GM12873 (cell line): ENCODE measurements around the gene CHST11.

Experiments
- TF ChIP-seq, protein P1 (sequence below): IDR thresholded peaks from 2 replicates; pipeline ENCODE4 v1.5.1; 2012; ENCODE audit warnings: low read depth, mild to moderate bottlenecking, moderate library complexity, low read length, control low read depth; ENCODE audit not compliant: insufficient read depth; ENCODE audit errors: missing control alignments

CHST11 gene

DNA sequence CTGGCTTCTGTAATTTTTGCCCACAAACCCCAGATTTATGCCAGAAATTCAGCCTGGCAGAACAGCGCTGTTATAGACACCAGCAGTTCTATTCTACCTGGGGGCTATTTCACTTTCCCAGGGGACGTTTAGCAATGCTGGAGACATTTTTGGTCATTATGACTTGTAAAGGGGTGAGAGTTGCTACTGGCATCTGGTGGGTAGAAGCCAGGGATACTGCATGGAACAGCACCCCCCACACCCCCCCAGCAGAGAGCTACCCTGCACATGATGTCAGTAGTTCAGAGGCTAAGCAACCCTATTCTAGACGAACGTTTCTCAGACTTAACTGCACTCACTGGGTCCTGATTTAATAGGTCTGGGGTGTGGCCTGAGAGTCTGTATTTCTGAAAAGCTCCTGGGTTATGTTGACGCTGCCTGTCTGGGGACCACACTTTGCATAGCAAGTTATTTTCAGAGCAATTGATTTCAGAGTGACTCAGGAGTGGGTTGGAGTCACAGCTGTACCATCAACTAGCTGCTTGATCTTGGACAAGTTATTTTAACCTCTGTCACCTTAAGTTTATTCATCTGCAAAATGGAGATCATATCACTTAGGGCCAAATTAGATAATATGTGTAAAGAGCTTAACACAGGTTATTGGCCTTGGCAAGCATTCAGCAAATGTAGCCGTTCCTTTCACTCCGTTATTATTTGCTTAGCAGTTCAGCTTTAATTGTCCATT lies 48.5 kb downstream of the CHST11 start:
- TF ChIP-seq, protein P1, sequence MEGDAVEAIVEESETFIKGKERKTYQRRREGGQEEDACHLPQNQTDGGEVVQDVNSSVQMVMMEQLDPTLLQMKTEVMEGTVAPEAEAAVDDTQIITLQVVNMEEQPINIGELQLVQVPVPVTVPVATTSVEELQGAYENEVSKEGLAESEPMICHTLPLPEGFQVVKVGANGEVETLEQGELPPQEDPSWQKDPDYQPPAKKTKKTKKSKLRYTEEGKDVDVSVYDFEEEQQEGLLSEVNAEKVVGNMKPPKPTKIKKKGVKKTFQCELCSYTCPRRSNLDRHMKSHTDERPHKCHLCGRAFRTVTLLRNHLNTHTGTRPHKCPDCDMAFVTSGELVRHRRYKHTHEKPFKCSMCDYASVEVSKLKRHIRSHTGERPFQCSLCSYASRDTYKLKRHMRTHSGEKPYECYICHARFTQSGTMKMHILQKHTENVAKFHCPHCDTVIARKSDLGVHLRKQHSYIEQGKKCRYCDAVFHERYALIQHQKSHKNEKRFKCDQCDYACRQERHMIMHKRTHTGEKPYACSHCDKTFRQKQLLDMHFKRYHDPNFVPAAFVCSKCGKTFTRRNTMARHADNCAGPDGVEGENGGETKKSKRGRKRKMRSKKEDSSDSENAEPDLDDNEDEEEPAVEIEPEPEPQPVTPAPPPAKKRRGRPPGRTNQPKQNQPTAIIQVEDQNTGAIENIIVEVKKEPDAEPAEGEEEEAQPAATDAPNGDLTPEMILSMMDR = no peak

DNA sequence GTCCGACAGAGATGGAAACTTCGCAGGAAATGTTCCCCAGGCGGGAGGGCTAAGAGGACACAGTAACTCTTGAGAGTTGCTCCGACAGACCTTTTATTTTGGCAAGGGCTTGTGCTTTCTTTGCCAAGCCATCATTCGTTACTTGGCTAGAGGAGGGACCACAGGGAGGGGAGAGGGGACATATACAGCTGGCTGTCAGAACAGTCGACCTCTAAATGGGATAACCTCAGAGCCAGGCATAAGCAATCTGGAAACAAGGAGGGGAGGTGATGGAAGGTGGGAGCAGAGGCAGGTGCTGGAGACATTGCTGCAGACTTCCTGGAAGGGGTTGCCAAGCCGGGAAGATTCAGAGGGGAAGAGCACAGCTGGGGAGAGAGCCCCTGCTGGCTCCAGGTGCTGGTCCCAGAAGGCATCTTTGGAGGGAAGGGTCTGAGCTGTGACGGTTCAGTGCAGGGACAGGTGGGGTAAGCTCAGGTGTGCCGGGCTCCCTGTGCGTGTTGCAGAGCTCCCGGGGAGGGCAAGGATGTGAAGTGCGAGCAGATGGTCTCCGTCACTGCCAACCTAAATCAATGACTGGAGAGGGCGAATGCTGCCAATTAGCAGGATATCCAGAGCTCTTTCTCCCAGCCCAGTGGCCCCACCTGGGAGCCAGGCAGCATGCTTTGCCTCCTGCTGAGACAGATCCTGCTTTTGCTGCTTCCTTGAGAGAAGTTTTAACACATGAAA lies 50.1 kb downstream of the CHST11 start:
- TF ChIP-seq, protein P1 = no peak

DNA sequence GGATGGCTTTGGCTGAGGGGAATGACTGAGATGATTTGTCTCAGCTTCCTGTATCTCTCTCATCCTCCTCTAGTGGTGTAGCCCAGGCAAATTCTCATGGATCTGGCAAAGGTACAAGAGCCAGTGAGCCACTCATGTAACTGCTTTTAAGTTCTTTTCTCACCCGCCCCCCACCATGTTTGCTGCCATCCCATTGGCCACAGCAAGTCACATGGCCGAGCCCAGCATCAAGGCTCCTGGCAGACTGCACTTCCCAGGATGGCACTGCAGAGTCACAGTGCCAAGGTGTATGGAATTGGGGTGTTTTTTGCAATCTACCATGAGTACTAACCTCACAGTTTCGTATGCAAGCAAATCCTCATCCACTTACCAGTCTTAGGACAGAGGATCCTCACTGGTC lies 50.9 kb downstream of the CHST11 start:
- TF ChIP-seq, protein P1 = no peak

DNA sequence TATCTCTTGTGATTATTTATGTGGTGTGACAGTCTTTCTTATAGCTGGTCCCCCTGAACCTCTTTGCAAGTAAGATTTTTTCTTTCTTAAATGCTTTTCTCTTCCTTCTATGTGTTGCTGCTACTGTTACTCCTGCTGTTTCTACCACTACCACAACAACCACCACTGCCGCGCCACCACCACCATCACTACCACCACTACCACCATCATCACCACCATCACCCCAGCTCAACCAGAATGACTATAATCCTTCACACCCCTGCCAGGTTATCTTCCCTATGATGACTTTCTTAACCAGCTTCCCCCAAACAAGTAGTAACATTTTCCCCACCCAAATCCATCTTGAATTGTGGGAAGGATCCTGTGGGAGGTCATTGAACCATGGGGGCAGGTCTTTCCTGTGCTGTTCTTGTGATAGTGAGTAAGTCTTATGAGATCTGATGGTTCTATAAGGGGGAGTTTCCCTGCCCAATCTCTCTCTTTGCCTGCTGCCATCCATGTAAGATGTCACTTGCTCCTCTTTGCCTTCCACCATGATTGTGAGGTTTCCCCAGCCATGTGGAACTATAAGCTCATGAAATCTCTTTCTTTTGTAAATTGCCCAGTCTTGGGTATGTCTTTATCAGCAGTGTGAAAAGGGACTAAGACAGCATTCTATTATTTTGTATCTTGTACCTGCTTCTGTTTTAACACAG lies 52.2 kb downstream of the CHST11 start:
- TF ChIP-seq, protein P1 = no peak

DNA sequence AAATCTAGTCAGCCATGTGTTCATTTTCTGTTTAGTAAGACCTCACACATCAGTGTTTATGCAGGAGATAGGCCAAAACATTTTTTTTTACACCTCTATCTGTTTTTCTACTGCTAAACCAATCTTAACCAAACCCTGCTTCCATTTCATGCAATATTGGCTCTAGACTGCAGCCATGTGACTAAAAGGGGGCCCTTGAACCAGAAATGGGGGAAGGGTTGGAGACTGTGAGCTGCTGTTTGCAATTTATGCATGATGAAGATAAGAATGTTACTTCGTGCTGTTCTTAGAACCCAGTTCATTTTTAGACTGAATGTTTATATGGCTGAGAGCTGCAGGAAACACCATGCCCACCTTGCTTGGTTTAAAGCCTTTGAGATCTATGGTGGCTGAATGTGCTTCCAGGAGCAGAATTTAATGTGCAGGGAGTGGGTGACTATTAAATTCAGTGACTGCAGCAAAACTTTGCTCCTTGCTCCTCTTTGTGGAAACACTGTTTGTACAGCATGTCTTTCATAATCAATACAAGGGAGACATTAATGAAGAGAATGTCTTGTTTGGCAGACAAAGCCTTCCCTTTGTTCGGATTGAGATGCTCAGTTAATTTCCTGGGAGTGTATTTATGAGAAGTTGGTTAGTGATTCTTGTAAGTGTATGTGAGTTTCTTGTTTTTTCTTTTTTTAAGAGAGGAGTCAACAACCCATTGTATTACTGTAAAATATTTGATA lies 53.6 kb downstream of the CHST11 start:
- TF ChIP-seq, protein P1 = no peak

DNA sequence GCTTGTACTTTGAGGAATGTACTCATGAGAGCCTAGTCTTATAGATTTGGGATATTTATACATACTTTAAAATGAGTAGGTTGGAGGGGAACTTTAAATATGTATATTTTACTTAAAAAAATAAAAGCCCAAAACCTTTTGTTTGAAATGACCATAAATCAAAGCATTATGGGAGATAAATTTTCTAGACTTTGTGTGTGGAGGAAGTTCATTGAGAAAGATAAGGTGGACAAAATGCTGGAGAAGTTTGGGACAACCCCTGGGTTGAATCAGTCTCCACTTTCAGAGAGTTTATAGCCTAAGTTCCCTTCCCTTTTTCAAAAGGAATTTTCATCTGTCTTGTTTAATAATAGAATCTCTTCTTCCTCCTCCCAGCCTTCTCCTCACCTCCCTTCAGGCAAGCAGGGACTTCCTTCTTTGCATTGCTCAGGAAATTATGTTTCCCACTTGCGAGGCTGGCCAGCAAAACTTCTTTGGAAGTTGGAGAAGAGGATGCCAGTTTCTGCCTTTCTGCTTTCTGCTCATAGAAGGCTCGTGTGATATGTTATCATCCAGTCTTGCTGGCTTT lies 54.2 kb downstream of the CHST11 start:
- TF ChIP-seq, protein P1 = no peak
